Spinal cord (tissue), 10 donors: ENCODE data around the gene PRKCB. TPM values are rescaled to one million over a fixed set of nuclear protein-coding genes. Genes with fewer than 3 reads are reported as not detected.

Experiments used
- DNase-seq, 6 donors: peaks; one replicate each; pipeline versions ENCODE4 v3.0.0 to v3.0.0-alpha.2; 2013 to 2015; ENCODE audit warnings: low spot score in 6 of 6, low read depth in 4 of 6
- H3K27ac ChIP-seq: one replicate; pipeline ENCODE4 v1.5.1; 2013; ENCODE audit warnings: low read depth, low read length, control low read depth
- H3K27me3 ChIP-seq: one replicate; pipeline ENCODE4 v1.6.1; 2013; ENCODE audit warnings: low read length; ENCODE audit not compliant: control insufficient read depth, insufficient read depth
- H3K36me3 ChIP-seq: one replicate; pipeline ENCODE4 v1.6.1; 2013; ENCODE audit warnings: low read length; ENCODE audit not compliant: control insufficient read depth, insufficient read depth
- H3K4me1 ChIP-seq: one replicate; pipeline ENCODE4 v1.6.1; 2013; ENCODE audit warnings: low read length; ENCODE audit not compliant: control insufficient read depth, insufficient read depth
- H3K4me3 ChIP-seq: one replicate; pipeline ENCODE4 v1.5.1; 2013; ENCODE audit warnings: low read depth, low read length, control low read depth
- H3K9me3 ChIP-seq: one replicate; pipeline ENCODE4 v1.6.1; 2013; ENCODE audit warnings: low read length; ENCODE audit not compliant: control insufficient read depth, insufficient read depth
- WGBS: methylation state at CpG from one replicate; pipeline ENCODE4 v1.1.5; 2013; ENCODE audit warnings: missing lambda C conversion rate; ENCODE audit not compliant: insufficient coverage; 5-methylcytosine and 5-hydroxymethylcytosine counted together
- polyA plus RNA-seq, 2 donors: library from polyadenylated mRNA; unstranded; fragments of 120-200 nt; gene quantifications; one replicate each; pipeline ENCODE4 v1.2.1, GENCODE V29; 2013; ENCODE audit not compliant: insufficient read length in 2 of 2
- total RNA-seq, 2 donors: library from RNA; depleted of rRNA in 1 of 2; stranded (reverse); fragments of 120-200 nt in 1 of 2; fragments of >200 nt in 1 of 2; gene quantifications; one replicate each; pipeline versions ENCODE4 v1.2.3 to v1.2.4, GENCODE V29; 2013 to 2014
- donor health status: healthy.

PRKCB gene
- total and polyA plus RNA-seq, 4 donors: 50.7 to 118 (median 87.9) TPM

DNA sequence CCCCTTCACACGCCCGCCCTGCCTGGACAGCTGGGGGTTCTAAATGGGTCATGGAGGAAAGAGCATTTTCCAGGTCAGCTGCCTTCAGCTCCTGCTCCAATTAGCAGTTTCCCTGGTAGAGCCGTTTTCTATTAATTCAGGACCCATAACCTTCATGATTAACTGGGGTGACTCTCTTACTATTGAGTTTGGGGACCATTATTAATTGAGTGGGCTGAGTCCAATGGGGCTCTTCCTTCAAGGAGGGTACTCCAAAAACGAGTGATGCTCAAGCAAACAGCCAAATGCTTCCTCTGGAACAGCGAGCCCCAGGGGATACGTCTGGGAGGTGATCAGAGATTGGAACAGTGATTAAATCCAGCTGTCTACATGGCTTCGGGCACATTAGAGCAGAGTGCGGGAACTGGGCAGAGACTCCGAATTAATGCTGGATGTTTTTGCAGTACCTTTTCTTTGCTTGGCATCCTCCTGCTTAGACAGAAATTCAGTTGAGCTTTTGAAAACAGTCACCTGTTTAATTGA is 352.3 kb downstream of the PRKCB start:
- 51% methylated on average over 6 of the region's 9 CpGs for WGBS
- peak in 1 of 6 donors; percentile 66 for DNase-seq
- Histone ChIP-seq H3K36me3 (peaks cover 3% of the 10 kb centered on the region), H3K27me3 (no peaks in the 10 kb centered on the region), H3K9me3 (no peaks in the 10 kb centered on the region), H3K4me1 (no peaks in the 10 kb centered on the region), H3K27ac (no peak overlapping the region), H3K4me3 (no peak overlapping the region)

DNA sequence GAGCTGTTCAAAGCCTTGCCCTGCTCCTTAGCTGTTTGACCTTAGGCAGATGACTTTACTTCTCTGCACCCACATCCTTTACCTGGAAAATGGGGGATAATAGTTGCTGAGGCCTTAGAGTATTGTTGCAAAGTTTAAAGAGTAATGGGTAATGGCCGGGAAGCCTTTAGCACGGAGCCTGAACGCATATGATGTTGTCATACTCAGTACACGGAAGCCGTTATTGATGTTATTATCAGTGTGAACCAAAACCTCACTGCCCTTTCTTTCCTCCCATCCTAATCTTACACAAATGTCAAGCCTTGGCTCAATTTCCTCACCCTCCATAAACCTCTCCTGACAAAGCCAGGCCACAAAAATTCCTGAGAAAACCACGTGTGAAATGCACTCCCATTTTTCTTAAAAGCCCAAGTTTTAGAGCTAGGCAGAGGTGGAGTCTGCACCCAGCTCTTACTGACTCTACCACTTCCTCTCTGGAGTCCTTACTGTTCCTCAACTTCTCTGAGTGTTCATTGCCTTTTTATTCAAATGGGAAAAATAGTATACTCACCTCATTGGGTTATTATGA is 353.1 kb downstream of the PRKCB start:
- H3K27ac ChIP-seq: no peak overlapping the region
- no peak overlapping the region for H3K4me3 ChIP-seq
- no peak for DNase-seq
- peaks cover 3% of the 10 kb centered on the region for H3K36me3 ChIP-seq
- H3K9me3 ChIP-seq: no peaks in the 10 kb centered on the region
- WGBS: 38% methylated on average over 1 of the region's 6 CpGs
- no peaks in the 10 kb centered on the region for H3K27me3 ChIP-seq
- H3K4me1 ChIP-seq: no peaks in the 10 kb centered on the region

DNA sequence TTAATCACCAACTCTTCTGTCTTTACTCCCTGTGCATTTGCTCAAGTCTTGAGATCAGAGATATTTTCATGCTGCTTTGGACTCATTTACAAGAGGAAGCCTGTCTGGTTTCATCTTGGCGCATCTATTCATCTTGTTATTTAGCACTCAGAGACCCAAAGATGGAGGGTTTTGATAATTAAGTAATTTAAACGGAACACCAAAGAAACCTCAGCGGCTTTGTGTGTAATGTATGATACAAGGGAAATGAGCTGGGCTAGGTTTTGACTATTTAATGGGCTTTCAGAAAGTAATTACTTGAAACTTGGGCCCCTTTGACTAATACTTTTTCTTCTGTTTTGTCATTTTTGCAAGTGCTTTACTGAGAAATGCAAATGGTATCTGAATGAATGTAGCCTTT is 354.2 kb downstream of the PRKCB start:
- H3K4me1 ChIP-seq: no peaks in the 10 kb centered on the region
- no CpG with 5 or more reads among the region's 3 CpGs for WGBS
- H3K4me3 ChIP-seq: no peak overlapping the region
- no peaks in the 10 kb centered on the region for H3K9me3 ChIP-seq
- DNase-seq: no peak
- H3K36me3 ChIP-seq: peaks cover 3% of the 10 kb centered on the region
- no peak overlapping the region for H3K27ac ChIP-seq
- H3K27me3 ChIP-seq: no peaks in the 10 kb centered on the region

DNA sequence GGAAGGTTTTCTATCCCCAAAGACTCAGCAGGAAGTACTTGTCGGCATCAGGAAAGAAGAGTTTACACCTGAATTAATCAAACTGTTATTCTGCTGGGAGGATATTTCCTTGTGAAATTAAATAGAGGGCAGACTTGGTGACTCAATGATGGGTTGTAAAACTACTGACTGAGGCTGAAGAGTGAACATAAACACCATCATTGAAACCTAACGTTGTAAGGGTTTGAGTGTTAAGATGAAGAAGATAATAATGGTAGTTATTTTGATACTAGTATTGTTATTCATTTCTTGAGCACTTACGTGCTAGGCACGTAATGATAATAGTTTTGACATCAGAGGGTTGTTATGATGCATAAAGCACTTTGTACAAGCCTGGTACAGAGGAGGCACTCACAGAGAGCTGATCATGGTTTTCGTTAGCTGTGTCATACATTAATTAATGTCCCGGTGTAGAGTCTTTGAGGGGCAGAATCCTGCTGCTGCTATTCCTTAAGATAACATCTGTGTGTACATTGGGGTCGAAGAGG is 356.2 kb downstream of the PRKCB start:
- no peaks in the 10 kb centered on the region for H3K9me3 ChIP-seq
- H3K27me3 ChIP-seq: no peaks in the 10 kb centered on the region
- no peaks in the 10 kb centered on the region for H3K36me3 ChIP-seq
- H3K4me1 ChIP-seq: no peaks in the 10 kb centered on the region
- WGBS: 81% methylated on average over 5 of the region's 7 CpGs
- no peak overlapping the region for H3K27ac ChIP-seq
- DNase-seq: no peak
- no peak overlapping the region for H3K4me3 ChIP-seq

DNA sequence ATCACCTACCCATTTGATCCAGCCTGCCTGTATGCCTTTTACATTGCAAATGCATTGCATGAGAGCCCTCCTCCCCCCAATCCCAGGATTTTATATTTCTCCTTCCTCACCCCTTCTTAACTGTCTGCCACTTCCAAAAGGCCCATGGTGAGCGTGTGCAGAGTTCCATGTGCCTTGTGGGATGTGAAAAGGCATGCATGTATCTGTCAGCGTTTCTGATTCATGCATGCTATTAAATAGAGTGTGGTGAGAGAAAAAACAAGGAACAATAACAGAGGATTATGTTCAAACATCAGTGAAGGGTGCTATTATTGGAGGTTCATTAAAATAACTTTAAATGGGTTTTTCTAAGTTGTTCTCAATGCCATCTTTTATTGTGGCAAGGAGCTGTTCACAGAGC is 359.4 kb downstream of the PRKCB start:
- H3K36me3 ChIP-seq: no peaks in the 10 kb centered on the region
- H3K9me3 ChIP-seq: no peaks in the 10 kb centered on the region
- H3K27me3 ChIP-seq: no peaks in the 10 kb centered on the region
- peak in 1 of 6 donors; percentile 76 for DNase-seq
- H3K4me3 ChIP-seq: no peak overlapping the region
- 43% methylated on average over 1 of the region's 2 CpGs for WGBS
- no peak overlapping the region for H3K27ac ChIP-seq
- H3K4me1 ChIP-seq: no peaks in the 10 kb centered on the region

DNA sequence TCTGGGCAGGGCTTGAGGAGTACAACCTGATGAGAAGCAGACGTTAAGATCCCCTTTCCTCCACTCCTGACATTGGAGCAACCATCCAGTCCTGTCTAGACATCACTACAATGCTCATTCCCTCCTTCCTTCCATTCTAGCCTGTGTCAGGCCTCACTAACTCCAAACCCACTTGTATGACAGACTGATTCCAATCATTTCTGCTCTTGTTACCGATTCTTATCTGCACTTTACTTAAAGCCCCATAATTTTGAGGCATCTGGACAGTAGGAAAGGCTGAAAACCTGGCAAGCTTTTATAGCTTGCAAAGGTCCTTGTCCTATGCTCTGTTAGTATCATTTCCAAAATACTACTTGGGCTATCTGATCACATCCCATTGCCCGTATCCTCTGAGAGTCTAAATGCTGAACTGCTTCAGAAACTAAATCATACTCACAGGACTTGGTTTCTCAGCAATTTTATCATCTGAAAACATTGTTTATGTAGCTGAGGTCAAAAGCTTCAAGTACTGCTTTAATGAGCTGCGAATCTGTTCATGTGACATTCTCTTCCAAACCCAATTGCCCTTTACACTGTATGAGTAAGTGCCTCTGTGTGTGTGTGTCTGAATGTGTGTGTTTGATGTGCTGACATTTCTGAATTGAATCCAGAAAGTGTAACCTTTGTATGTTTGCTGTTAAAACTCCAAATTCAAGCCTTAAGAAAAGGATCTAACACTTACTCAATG is 363.2 kb downstream of the PRKCB start:
- Histone ChIP-seq H3K4me3 (no peak overlapping the region), H3K27ac (no peak overlapping the region), H3K36me3 (no peaks in the 10 kb centered on the region), H3K9me3 (no peaks in the 10 kb centered on the region), H3K27me3 (no peaks in the 10 kb centered on the region), H3K4me1 (no peaks in the 10 kb centered on the region)
- DNase-seq: peak in 2 of 6 donors; percentile 6 to 35
- whole genome bisulfite sequencing: 83% methylated on average over 2 of the region's 4 CpGs

DNA sequence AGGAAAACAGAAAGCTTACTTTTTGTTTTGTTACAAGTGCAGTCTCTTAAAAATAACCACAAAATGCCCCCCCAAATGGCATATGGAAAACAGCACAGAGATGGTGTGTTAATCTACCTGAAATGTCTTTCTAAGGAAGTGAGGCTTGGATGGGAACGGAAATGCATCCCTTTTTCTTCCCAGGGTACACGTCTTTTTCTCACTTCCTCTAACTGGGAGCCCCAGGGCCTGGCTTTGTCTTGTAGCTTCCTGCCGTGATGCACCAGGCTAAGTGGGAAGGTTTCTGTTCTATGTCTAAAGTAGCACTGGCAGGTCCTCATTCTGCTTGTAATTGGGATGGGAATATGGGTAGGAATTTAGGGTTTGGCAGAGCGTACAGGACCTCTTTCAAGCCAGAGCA is 367.9 kb downstream of the PRKCB start:
- no peak for DNase-seq
- no peaks in the 10 kb centered on the region for H3K36me3 ChIP-seq
- WGBS: 70% methylated on average over 2 of the region's 4 CpGs
- H3K9me3 ChIP-seq: no peaks in the 10 kb centered on the region
- H3K27ac ChIP-seq: no peak overlapping the region
- H3K4me3 ChIP-seq: no peak overlapping the region
- peaks cover 10% of the 10 kb centered on the region for H3K4me1 ChIP-seq
- H3K27me3 ChIP-seq: no peaks in the 10 kb centered on the region

GRCh38 chr16:24204150-24204665 is 368.4 kb downstream of the PRKCB start:
- H3K4me1 ChIP-seq: peaks cover 15% of the 10 kb centered on the region
- DNase-seq: no peak
- no peaks in the 10 kb centered on the region for H3K36me3 ChIP-seq
- no peak overlapping the region for H3K4me3 ChIP-seq
- H3K27ac ChIP-seq: no peak overlapping the region
- H3K27me3 ChIP-seq: no peaks in the 10 kb centered on the region
- no peaks in the 10 kb centered on the region for H3K9me3 ChIP-seq
- WGBS: no CpG with 5 or more reads among the region's 2 CpGs

DNA sequence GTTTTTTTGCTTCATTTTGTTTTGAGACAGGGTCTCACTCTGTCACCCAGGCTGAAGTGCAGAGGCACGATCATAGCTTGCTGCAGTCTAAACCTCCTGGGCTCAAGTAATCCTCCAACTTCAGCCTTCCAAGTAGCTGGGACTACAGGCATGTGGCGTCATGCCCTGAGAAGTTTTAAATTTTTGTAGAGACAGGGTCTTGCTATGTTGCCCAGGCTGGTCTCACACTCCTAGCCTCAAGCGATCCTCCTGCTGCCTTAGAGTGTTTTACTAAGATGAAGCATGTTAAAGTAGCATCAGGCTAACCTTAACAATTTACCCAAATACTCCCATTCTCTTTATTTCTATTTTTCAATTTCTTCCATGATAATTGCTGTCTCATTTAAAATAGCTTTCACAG is 371.1 kb downstream of the PRKCB start:
- no peak overlapping the region for H3K4me3 ChIP-seq
- H3K4me1 ChIP-seq: peaks cover 16% of the 10 kb centered on the region
- no peak for DNase-seq
- 90% methylated on average over 3 of the region's 3 CpGs for WGBS
- no peak overlapping the region for H3K27ac ChIP-seq
- H3K27me3 ChIP-seq: no peaks in the 10 kb centered on the region
- H3K9me3 ChIP-seq: no peaks in the 10 kb centered on the region
- H3K36me3 ChIP-seq: no peaks in the 10 kb centered on the region
